22Rv1 (cell line): ENCODE data around the gene DLEC1.
"Not testable (repeated sequence)": the region's sequence is repeated elsewhere in the genome, so short reads cannot be mapped to it uniquely, and the experiment has no call there.

ENCODE experiments used
- H3K27ac ChIP-seq: fragments of 450-650 bp; 2 replicates; pipeline ENCODE4 v1.5.1; 2017
- CTCF ChIP-seq: fragments of 450-650 bp; IDR thresholded peaks from 2 replicates; pipeline ENCODE4 v1.5.1; 2017; ENCODE audit warnings: mild to moderate bottlenecking
- ZFX ChIP-seq: fragments of 450-650 bp; IDR thresholded peaks from 2 replicates; pipeline ENCODE4 v1.6.1; 2017; ENCODE audit warnings: antibody characterized with exemption, borderline replicate concordance

The DLEC1 gene

GRCh38 chr3:38152609-38153008 lies 113.6 kb downstream of the DLEC1 start:
- no peak overlapping the region for H3K27ac ChIP-seq
- TF ChIP-seq ZFX: no peak
- TF ChIP-seq CTCF: no peak

GRCh38 chr3:38153221-38153620 lies 114.2 kb downstream of the DLEC1 start:
- no peak overlapping the region for H3K27ac ChIP-seq
- TF ChIP-seq ZFX (no peak), CTCF (no peak)

GRCh38 chr3:38154033-38154494 lies 115.1 kb downstream of the DLEC1 start:
- no peak for TF ChIP-seq ZFX
- no peak for TF ChIP-seq CTCF
- no peak overlapping the region for H3K27ac ChIP-seq

GRCh38 chr3:38154625-38155255 lies 115.7 kb downstream of the DLEC1 start:
- no peak overlapping the region for H3K27ac ChIP-seq
- no peak for TF ChIP-seq ZFX
- TF ChIP-seq CTCF: no peak

GRCh38 chr3:38155825-38156224 lies 116.8 kb downstream of the DLEC1 start:
- no peak for TF ChIP-seq CTCF
- TF ChIP-seq ZFX: no peak
- no peak overlapping the region for H3K27ac ChIP-seq

- H3K27ac ChIP-seq: no peak overlapping the region
- no peak for TF ChIP-seq CTCF
- no peak for TF ChIP-seq ZFX
Observed at GRCh38 chr3:38157117-38157516, 118.1 kb downstream of the DLEC1 start.

GRCh38 chr3:38157595-38157994 lies 118.6 kb downstream of the DLEC1 start:
- H3K27ac ChIP-seq: no peak overlapping the region
- no peak for TF ChIP-seq ZFX

- no peak overlapping the region for H3K27ac ChIP-seq
- TF ChIP-seq ZFX (no peak), CTCF (no peak)
Observed at GRCh38 chr3:38158472-38158871, 119.5 kb downstream of the DLEC1 start.

- not testable (repeated sequence) for H3K27ac ChIP-seq
Observed at GRCh38 chr3:38160704-38161103, 121.7 kb downstream of the DLEC1 start.
